Mesothelial cell of epicardium (in vitro differentiated cells): ENCODE data around the gene CCDC107. TPM values are rescaled to one million over a fixed set of nuclear protein-coding genes. Genes with fewer than 3 reads are reported as not detected.
A peak's percentile ranks its signal among the peaks of the same experiment; 100 is the strongest.
"Not testable (repeated sequence)": the region's sequence is repeated elsewhere in the genome, so short reads cannot be mapped to it uniquely, and the experiment has no call there.

Experiments used
- DNase-seq, 2 experiments: peaks; one replicate each; pipeline ENCODE4 v3.0.0; 2021; ENCODE audit warnings: low spot score in 2 of 2; ENCODE audit not compliant: unreplicated experiment in 2 of 2
- H3K27ac Mint-ChIP-seq: 2 replicates; pipeline ENCODE4 v1.8.0; 2021; ENCODE audit warnings: mixed read lengths
- H3K27me3 Mint-ChIP-seq: 2 replicates; pipeline ENCODE4 v1.8.0; 2021; ENCODE audit warnings: low read depth, mixed read lengths
- H3K36me3 Mint-ChIP-seq: 2 replicates; pipeline ENCODE4 v1.8.0; 2021; ENCODE audit warnings: mixed read lengths
- H3K4me1 Mint-ChIP-seq: 2 replicates; pipeline ENCODE4 v1.8.0; 2021; ENCODE audit warnings: mixed read lengths
- H3K4me3 Mint-ChIP-seq: 2 replicates; pipeline ENCODE4 v1.8.0; 2021; ENCODE audit warnings: mild to moderate bottlenecking, moderate library complexity, mixed read lengths
- H3K9me3 Mint-ChIP-seq: 2 replicates; pipeline ENCODE4 v1.8.0; 2021; ENCODE audit warnings: mixed read lengths
- total RNA-seq: library from RNA; stranded (reverse); gene quantifications from 3 replicates; pipeline ENCODE4 v1.2.1, GENCODE V29; 2021
- TF ChIP-seq, protein P1 (sequence below): fragments of 200-600 bp; sonication (generic); IDR thresholded peaks from one replicate; pipeline ENCODE4 v1.5.0; 2021; ENCODE audit warnings: antibody characterized with exemption; ENCODE audit not compliant: unreplicated experiment

The CCDC107 gene
- total RNA-seq, 1 donor from 2014 or later, result 16.7 TPM

DNA sequence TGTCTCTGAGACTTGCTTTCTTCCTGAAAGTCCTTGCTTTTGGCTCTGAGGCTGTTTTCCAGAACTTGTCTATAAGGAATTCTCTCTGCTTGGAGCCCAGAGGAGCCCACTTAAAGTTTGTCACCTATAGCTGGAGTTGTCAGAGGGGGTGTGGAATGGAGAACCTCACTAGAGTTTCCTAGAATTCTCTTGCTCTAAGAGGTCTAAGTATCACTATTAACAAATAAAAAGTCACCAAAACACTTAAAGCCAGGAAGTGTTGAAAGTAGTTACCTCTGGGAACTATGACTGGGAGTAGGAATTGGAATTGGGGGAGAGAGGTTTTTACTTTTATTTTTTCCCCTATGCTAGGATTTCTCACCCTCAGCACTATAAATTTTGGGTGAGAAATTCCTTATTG, 22.4 kb upstream of the CCDC107 start:
- H3K4me3 Mint-ChIP-seq, result no peak overlapping the region
- peaks cover 2% of the 10 kb centered on the region for H3K27me3 Mint-ChIP-seq
- H3K9me3 Mint-ChIP-seq, result no peaks in the 10 kb centered on the region
- no peak for DNase-seq
- TF ChIP-seq, protein P1, sequence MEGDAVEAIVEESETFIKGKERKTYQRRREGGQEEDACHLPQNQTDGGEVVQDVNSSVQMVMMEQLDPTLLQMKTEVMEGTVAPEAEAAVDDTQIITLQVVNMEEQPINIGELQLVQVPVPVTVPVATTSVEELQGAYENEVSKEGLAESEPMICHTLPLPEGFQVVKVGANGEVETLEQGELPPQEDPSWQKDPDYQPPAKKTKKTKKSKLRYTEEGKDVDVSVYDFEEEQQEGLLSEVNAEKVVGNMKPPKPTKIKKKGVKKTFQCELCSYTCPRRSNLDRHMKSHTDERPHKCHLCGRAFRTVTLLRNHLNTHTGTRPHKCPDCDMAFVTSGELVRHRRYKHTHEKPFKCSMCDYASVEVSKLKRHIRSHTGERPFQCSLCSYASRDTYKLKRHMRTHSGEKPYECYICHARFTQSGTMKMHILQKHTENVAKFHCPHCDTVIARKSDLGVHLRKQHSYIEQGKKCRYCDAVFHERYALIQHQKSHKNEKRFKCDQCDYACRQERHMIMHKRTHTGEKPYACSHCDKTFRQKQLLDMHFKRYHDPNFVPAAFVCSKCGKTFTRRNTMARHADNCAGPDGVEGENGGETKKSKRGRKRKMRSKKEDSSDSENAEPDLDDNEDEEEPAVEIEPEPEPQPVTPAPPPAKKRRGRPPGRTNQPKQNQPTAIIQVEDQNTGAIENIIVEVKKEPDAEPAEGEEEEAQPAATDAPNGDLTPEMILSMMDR, result no peak
- peaks cover 6% of the 10 kb centered on the region for H3K36me3 Mint-ChIP-seq
- H3K4me1 Mint-ChIP-seq, result peaks cover 10% of the 10 kb centered on the region
- H3K27ac Mint-ChIP-seq, result peak overlapping the region; percentile 70

DNA sequence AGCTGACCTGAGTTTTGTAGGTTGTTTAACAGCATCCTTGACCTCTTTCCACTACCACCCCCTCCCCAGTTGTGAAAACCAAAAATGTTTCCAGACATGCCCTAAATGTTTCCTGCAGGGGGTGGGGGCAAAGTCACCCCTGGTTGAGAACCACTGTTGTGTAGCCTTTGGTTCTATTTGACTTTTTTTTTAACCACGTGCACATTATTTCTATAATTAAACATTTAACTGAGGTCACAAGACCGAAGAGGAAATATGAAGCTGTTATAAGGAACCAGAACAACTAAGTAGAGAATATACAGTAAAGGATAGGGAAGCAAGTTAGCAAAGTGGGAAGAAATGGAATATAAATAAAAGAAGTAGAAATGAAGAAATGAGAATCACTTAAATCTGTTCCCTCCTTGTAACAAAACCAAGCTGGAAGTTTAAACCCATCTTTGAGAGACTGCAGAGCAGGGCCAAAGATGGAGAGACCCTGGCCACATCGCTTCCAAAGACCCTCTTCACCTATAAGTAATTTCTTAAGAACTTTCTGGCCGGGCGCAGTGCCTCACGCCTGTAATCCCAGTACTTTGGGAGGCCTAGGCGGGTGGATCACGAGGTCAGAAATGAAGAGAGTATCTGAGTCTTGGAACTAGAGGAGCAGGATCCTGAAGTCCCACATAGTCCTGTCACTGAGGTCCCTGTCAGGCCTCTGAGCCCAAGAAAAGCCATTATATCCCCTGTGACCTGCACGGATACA, 21.8 kb upstream of the CCDC107 start:
- peaks cover 2% of the 10 kb centered on the region for H3K27me3 Mint-ChIP-seq
- peaks cover 11% of the 10 kb centered on the region for H3K36me3 Mint-ChIP-seq
- TF ChIP-seq, protein P1, result no peak
- peaks cover 10% of the 10 kb centered on the region for H3K4me1 Mint-ChIP-seq
- H3K27ac Mint-ChIP-seq, result no peak overlapping the region
- DNase-seq, result no peak
- no peak overlapping the region for H3K4me3 Mint-ChIP-seq
- peaks cover 4% of the 10 kb centered on the region for H3K9me3 Mint-ChIP-seq

DNA sequence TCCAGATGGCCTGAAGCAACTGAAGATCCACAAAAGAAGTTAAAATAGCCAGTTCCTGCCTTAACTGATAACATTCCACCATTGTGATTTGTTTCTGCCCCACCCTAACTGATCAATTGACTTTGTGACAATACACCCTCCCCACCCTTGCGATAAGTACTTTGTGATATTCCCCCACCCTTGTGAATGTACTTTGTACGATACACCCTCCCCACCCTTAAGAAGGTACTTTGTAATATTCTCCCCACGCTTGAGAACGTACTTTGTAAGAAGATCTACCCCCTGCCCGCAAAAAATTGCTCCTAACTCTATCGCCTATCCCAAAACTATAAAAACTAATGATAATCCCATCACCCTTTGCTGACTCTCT, 21.2 kb upstream of the CCDC107 start:
- not testable (repeated sequence) for H3K27me3 Mint-ChIP-seq, H3K9me3 Mint-ChIP-seq, H3K27ac Mint-ChIP-seq, DNase-seq, H3K4me3 Mint-ChIP-seq
- H3K36me3 Mint-ChIP-seq, result peaks cover 15% of the 10 kb centered on the region
- H3K4me1 Mint-ChIP-seq, result peaks cover 10% of the 10 kb centered on the region

DNA sequence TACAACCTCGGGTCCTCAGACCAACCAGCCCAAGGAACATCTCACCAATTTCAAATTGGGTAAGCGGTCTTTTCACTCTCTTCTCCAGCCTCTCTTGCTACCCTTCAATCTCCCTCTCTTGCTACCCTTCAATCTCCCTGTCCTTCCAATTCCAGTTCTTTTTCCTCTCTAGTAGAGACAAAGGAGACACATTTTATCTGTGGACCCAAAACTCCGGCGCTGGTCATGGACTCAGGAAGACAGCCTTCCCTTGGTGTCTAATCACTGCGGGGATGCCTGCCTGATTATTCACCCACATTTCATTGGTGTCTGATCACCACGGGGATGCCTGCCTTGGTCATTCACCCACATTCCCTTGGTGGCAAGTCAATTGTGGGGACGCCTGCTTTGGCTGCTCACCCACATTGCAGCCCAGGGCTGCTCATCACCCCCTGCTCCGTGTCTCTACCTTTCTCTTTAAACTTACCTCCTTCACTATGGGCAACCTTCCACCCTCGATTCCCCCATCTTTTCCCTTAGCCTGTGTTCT, 20.6 kb upstream of the CCDC107 start:
- peaks cover 10% of the 10 kb centered on the region for H3K4me1 Mint-ChIP-seq
- H3K27ac Mint-ChIP-seq, H3K27me3 Mint-ChIP-seq, H3K9me3 Mint-ChIP-seq, H3K4me3 Mint-ChIP-seq, DNase-seq: not testable (repeated sequence)
- peaks cover 15% of the 10 kb centered on the region for H3K36me3 Mint-ChIP-seq

DNA sequence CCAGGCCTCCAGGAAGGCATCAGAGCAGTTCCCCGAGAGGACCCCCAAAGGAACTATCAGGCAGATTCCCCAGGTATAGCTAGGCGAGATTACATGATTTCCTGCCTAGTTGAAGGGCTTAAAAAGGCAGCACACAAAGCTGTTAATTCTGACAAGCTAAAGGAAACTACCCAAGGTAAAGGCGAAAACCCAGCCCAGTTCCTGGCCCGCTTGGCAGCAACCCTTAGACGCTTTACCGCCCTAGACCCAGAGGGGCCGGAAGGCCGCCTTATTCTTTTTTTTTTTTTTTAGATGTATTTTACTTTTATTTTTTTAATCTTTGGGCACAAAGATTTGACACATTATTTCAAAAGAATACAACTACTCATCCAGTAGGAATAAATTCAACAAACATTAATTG, 19.3 kb upstream of the CCDC107 start:
- H3K9me3 Mint-ChIP-seq, H3K27me3 Mint-ChIP-seq, H3K4me3 Mint-ChIP-seq, DNase-seq, H3K27ac Mint-ChIP-seq: not testable (repeated sequence)
- H3K4me1 Mint-ChIP-seq, result peaks cover 10% of the 10 kb centered on the region
- H3K36me3 Mint-ChIP-seq, result peaks cover 17% of the 10 kb centered on the region

DNA sequence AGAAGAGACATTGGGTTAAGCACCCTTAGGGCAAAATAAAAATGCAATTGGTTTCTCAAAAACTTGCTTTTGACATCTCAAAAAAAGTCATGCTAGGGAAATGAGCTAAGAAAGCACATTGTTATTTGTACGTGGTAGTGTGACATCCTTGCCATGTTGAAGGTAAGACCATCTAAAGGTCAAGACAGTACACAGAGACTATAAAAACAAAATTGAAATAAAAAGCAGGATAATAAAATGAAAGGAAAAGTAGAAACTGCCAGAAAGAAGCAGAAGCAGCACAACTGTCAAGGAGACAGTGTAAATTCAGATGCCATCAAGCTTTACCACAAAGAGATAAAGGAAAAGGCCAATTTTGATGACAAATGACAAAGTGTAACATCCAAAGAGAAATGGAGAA, 18.9 kb upstream of the CCDC107 start:
- H3K9me3 Mint-ChIP-seq, H3K4me3 Mint-ChIP-seq, H3K27me3 Mint-ChIP-seq, DNase-seq, H3K27ac Mint-ChIP-seq: not testable (repeated sequence)
- Mint-ChIP-seq H3K4me1 (peaks cover 10% of the 10 kb centered on the region), H3K36me3 (peaks cover 17% of the 10 kb centered on the region)

DNA sequence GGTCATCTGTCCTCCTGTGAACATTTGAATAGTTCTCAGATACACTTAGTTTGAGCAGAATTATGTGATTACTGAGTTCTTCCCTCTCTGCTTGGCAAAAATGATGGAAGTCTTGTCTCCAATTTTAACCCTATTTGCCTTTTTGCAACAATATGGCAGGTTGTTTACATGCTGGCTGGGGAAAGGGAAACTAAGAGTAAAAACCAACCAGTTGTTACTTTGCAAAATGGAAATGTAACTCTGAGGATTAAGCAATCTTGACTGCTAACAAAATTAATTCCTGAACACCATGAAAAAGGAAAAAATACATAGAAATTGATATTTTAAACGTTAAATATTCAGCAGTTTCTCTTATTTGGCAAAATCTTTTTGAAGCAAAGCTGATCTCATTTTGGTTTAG, 18.5 kb upstream of the CCDC107 start:
- peaks cover 11% of the 10 kb centered on the region for H3K4me1 Mint-ChIP-seq
- H3K27ac Mint-ChIP-seq, result no peak overlapping the region
- peaks cover 7% of the 10 kb centered on the region for H3K9me3 Mint-ChIP-seq
- TF ChIP-seq, protein P1, result no peak
- peaks cover 17% of the 10 kb centered on the region for H3K36me3 Mint-ChIP-seq
- no peak overlapping the region for H3K4me3 Mint-ChIP-seq
- DNase-seq, result no peak
- H3K27me3 Mint-ChIP-seq, result peaks cover 2% of the 10 kb centered on the region

DNA sequence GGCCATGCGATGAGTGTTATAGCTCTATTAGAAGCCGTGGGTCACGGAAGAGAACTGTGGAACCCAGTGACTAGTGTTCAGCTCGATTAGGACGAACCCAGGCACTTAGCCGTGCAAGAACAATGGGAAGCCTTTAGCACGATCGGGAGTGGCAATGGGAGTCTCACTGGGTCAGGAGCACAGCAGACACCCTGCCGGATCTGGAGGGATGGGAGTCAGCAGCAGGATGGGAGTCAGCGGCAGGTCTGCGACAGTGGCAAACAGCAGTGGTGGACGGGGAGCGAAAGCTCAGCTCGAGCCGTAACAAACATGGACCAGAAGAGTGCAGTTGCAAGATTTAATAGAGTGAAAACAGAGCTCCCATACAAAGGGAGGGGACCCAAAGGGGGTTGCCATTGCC, 17.7 kb upstream of the CCDC107 start:
- peaks cover 17% of the 10 kb centered on the region for H3K36me3 Mint-ChIP-seq
- not testable (repeated sequence) for H3K9me3 Mint-ChIP-seq, H3K4me3 Mint-ChIP-seq, H3K4me1 Mint-ChIP-seq, DNase-seq, H3K27me3 Mint-ChIP-seq, H3K27ac Mint-ChIP-seq

DNA sequence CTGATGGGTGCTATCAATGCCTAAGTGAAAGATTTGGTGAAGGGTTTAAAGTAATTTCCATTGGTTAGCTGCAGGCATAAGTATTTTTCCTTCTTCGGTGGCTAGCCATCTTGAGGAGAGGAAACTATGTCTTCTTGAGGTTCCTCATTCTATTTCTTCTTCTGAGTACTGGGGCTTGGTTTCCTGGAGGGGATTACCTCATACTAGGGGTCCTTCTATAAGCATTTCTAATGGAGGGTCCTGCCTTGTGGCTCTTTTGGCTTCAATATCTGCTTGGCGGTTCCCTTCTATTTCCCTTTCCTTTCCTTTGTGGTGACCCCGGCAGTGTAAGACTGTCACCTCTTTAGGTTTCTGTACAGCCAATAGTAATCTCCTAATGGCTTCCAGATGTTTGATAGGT, 16.6 kb upstream of the CCDC107 start:
- not testable (repeated sequence) for H3K27me3 Mint-ChIP-seq, H3K9me3 Mint-ChIP-seq, H3K27ac Mint-ChIP-seq, DNase-seq, H3K4me3 Mint-ChIP-seq, H3K4me1 Mint-ChIP-seq
- H3K36me3 Mint-ChIP-seq, result peaks cover 17% of the 10 kb centered on the region
